Liver (tissue), 9 donors: ENCODE measurements around the gene NAGLU. TPM values are rescaled to one million over a fixed set of nuclear protein-coding genes. Genes with fewer than 3 reads are reported as not detected.

Experiments
- DNase-seq: peaks from one replicate; pipeline ENCODE4 v3.0.0-alpha.2; 2017; ENCODE audit warnings: low spot score
- H3K27ac ChIP-seq, 2 donors: one replicate each; pipeline ENCODE4 v1.7.0; 2013; ENCODE audit warnings: inconsistent platforms in 2 of 2, low read length in 2 of 2, control low read depth in 1 of 2, low read depth in 1 of 2, mild to moderate bottlenecking in 1 of 2
- H3K27me3 ChIP-seq, 4 donors: one replicate each; pipeline versions ENCODE4 v1.6.1 to v1.7.0; 2013; ENCODE audit warnings: low read length in 3 of 4, inconsistent platforms in 1 of 4, mild to moderate bottlenecking in 1 of 4, moderate library complexity in 1 of 4; ENCODE audit not compliant: control insufficient read depth in 4 of 4, insufficient read depth in 4 of 4
- H3K36me3 ChIP-seq, 4 donors: one replicate each; pipeline versions ENCODE4 v1.6.1 to v1.7.0; 2013; ENCODE audit warnings: low read length in 3 of 4, mild to moderate bottlenecking in 3 of 4, low read depth in 1 of 4, moderate library complexity in 1 of 4; ENCODE audit not compliant: control insufficient read depth in 4 of 4, insufficient read depth in 3 of 4
- H3K4me1 ChIP-seq, 4 donors: one replicate each; pipeline versions ENCODE4 v1.6.1 to v1.7.0; 2013; ENCODE audit warnings: low read length in 3 of 4, mild to moderate bottlenecking in 3 of 4, moderate library complexity in 1 of 4; ENCODE audit not compliant: control insufficient read depth in 4 of 4, insufficient read depth in 4 of 4
- H3K4me3 ChIP-seq, 3 donors: one replicate each; pipeline versions ENCODE4 v1.6.1 to v1.7.0; 2013; ENCODE audit warnings: low read length in 3 of 3, control low read depth in 1 of 3, low read depth in 1 of 3, mild to moderate bottlenecking in 1 of 3
- H3K9ac ChIP-seq, 2 donors: one replicate each; pipeline ENCODE4 v1.7.0; 2013; ENCODE audit warnings: low read length in 2 of 2, mild to moderate bottlenecking in 2 of 2, moderate library complexity in 2 of 2, control low read depth in 1 of 2, low read depth in 1 of 2
- H3K9me3 ChIP-seq, 4 donors: one replicate each; pipeline versions ENCODE4 v1.6.1 to v1.7.0; 2013; ENCODE audit warnings: low read length in 3 of 4; ENCODE audit not compliant: control insufficient read depth in 4 of 4
- ATF3 ChIP-seq: IDR thresholded peaks from 2 replicates; pipeline ENCODE4 v1.6.1; 2016; ENCODE audit warnings: antibody characterized with exemption
- CTCF ChIP-seq: fragments of 150-350 bp; IDR thresholded peaks from 2 replicates; pipeline ENCODE4 v1.5.1; 2017; ENCODE audit warnings: improper control_type of control experiment, low read depth, low read length; ENCODE audit not compliant: missing input control
- EGR1 ChIP-seq, 2 donors: IDR thresholded peaks; 2 replicates each; pipeline ENCODE4 v1.6.1; 2016 to 2018; ENCODE audit warnings: antibody characterized with exemption in 2 of 2, low read depth in 2 of 2
- FOXA1 ChIP-seq: IDR thresholded peaks from 2 replicates; pipeline ENCODE4 v1.6.1; 2016; ENCODE audit warnings: antibody characterized with exemption
- FOXA2 ChIP-seq: IDR thresholded peaks from 2 replicates; pipeline ENCODE4 v1.6.1; 2016; ENCODE audit warnings: antibody characterized with exemption
- GABPA ChIP-seq, 2 donors: IDR thresholded peaks in 1 of 2; conservative IDR thresholded peaks in 1 of 2; 2 replicates each; pipeline ENCODE4 v1.6.1; 2016; ENCODE audit warnings: antibody characterized with exemption in 2 of 2, mild to moderate bottlenecking in 1 of 2, moderate library complexity in 1 of 2
- HNF4A ChIP-seq, 2 donors: conservative IDR thresholded peaks; 2 replicates each; pipeline ENCODE4 v1.6.1; 2016; ENCODE audit warnings: antibody characterized with exemption in 2 of 2, mild to moderate bottlenecking in 2 of 2
- HNF4G ChIP-seq: IDR thresholded peaks from 2 replicates; pipeline ENCODE4 v1.6.1; 2016; ENCODE audit warnings: antibody characterized with exemption
- JUND ChIP-seq, 2 donors: IDR thresholded peaks; 2 replicates each; pipeline ENCODE4 v1.6.1; 2016; ENCODE audit warnings: antibody characterized with exemption in 2 of 2
- MAX ChIP-seq: IDR thresholded peaks from 2 replicates; pipeline ENCODE4 v1.6.1; 2016; ENCODE audit warnings: antibody characterized with exemption
- NR2F2 ChIP-seq: IDR thresholded peaks from 2 replicates; pipeline ENCODE4 v1.6.1; 2016; ENCODE audit warnings: antibody characterized with exemption
- RAD21 ChIP-seq, 2 donors: IDR thresholded peaks; 2 replicates each; pipeline ENCODE4 v1.6.1; 2016; ENCODE audit warnings: antibody characterized with exemption in 2 of 2, mild to moderate bottlenecking in 2 of 2
- REST ChIP-seq: IDR thresholded peaks from 2 replicates; pipeline ENCODE4 v1.6.1; 2016; ENCODE audit warnings: antibody characterized with exemption, mild to moderate bottlenecking
- RXRA ChIP-seq, 2 donors: IDR thresholded peaks; 2 replicates each; pipeline ENCODE4 v1.6.1; 2017 to 2018; ENCODE audit warnings: antibody characterized with exemption in 2 of 2, mild to moderate bottlenecking in 1 of 2
- SP1 ChIP-seq: IDR thresholded peaks from 2 replicates; pipeline ENCODE4 v1.6.1; 2018; ENCODE audit warnings: antibody characterized with exemption, mild to moderate bottlenecking
- TAF1 ChIP-seq: conservative IDR thresholded peaks from 2 replicates; pipeline ENCODE4 v1.6.1; 2016; ENCODE audit warnings: antibody characterized with exemption, mild to moderate bottlenecking
- YY1 ChIP-seq: IDR thresholded peaks from 2 replicates; pipeline ENCODE4 v1.6.1; 2016; ENCODE audit warnings: antibody characterized with exemption, mild to moderate bottlenecking
- ZBTB33 ChIP-seq: IDR thresholded peaks from 2 replicates; pipeline ENCODE4 v1.6.1; 2016; ENCODE audit warnings: antibody characterized with exemption
- WGBS: extraction: QIAGEN DNeasy Blood & Tissue Kit; methylation state at CpG from one replicate; pipeline ENCODE4 v1.1.7; 2013; 5-methylcytosine and 5-hydroxymethylcytosine counted together
- polyA plus RNA-seq, 2 donors: library from polyadenylated mRNA; stranded (reverse) in 1 of 2; unstranded in 1 of 2; fragments of 200-250 nt in 1 of 2; fragments of >200 nt in 1 of 2; fragmentation: Nextera tagmentation in 1 of 2; extraction: Ambion mirVana in 1 of 2; gene quantifications; one replicate each; pipeline versions ENCODE4 v1.2.1 to v1.2.3, GENCODE V29; 2013 to 2015
- total RNA-seq, 2 donors: library from RNA; depleted of rRNA; stranded (reverse); fragments of >200 nt; gene quantifications; one replicate each; pipeline ENCODE4 v1.2.3, GENCODE V29; 2014
- donor health status: healthy.
- donor health status: healthy.
- donor health status: healthy.
- donor health status: healthy.
- donor health status: healthy.

The NAGLU gene
- total and polyA plus RNA-seq, 4 donors, result 15.5 to 41.2 (median 28.9) TPM

GRCh38 chr17:42488032-42488431 is 48.0 kb upstream of the NAGLU start (continued):
- no peak for TF ChIP-seq ZBTB33
- TF ChIP-seq FOXA2, result no peak

GRCh38 chr17:42493319-42493718 is 42.7 kb upstream of the NAGLU start:
- WGBS, result 74% methylated on average over 3 of the region's 3 CpGs
- no peak overlapping the region for H3K4me3 ChIP-seq
- TF ChIP-seq SP1 (no peak), YY1 (no peak), ATF3 (no peak), HNF4G (no peak), REST (no peak), RAD21 (IDR thresholded peaks at IDR 0.05) (no peak), JUND (IDR thresholded peaks at IDR 0.05) (no peak), EGR1 (IDR thresholded peaks at IDR 0.05; ENCODE audit: low read depth in 2 of 2) (no peak), MAX (no peak), GABPA (IDR thresholded peaks at IDR 0.05 in 1 of 2, conservative IDR thresholded peaks at IDR 0.05 in 1 of 2) (no peak), TAF1 (no peak), CTCF (no peak), FOXA2 (no peak), RXRA (IDR thresholded peaks at IDR 0.05) (no peak), FOXA1 (no peak), ZBTB33 (no peak), NR2F2 (no peak), HNF4A (conservative IDR thresholded peaks at IDR 0.05) (no peak)
- H3K36me3 ChIP-seq, result peaks cover 22 to 70% (median 42%) of the 10 kb centered on the region in 4 donors
- no peak for DNase-seq
- H3K4me1 ChIP-seq, result no peaks in the 10 kb centered on the region
- H3K9me3 ChIP-seq, result no peaks in the 10 kb centered on the region
- H3K9ac ChIP-seq, result no peak overlapping the region
- H3K27me3 ChIP-seq, result no peaks in the 10 kb centered on the region
- H3K27ac ChIP-seq, result no peak overlapping the region
